HG03565 (cell line): ENCODE results near the gene RNF223.
"Not testable (repeated sequence)": the region's sequence is repeated elsewhere in the genome, so short reads cannot be mapped to it uniquely, and the experiment has no call there.

ENCODE experiments used
- ATAC-seq: cut with Tn5 transposase; IDR thresholded peaks from one replicate; pipeline ENCODE4 v1.9.1; 2021; ENCODE audit warnings: mild to moderate bottlenecking, moderate library complexity; ENCODE audit not compliant: unreplicated experiment

The RNF223 gene

GRCh38 chr1:1031659-1032235 is 42.4 kb downstream of the RNF223 start:
- no peak for ATAC-seq

- not testable (repeated sequence) for ATAC-seq
Measured at GRCh38 chr1:1030867-1031658, 43.0 kb downstream of the RNF223 start.

DNA sequence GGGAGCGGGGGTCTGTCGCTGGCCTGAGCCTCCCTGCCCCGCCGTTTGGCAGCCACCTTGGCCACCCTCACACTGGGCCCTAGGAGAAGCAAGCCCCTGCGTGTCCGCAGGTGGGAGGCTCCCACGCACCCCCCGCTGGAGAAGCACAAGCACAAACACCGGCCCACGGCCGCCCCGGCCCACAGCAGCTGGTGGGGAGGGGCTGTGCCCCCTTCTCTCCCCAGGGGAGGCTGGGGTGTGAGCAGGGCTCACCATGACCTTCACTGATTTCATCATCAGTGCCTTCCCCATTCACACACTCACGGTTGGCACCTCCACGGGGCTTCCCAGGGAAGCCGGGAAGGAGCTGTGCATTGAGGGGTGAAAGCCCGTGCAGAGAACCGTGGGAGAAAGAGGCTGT is 46.3 kb downstream of the RNF223 start:
- no peak for ATAC-seq

DNA sequence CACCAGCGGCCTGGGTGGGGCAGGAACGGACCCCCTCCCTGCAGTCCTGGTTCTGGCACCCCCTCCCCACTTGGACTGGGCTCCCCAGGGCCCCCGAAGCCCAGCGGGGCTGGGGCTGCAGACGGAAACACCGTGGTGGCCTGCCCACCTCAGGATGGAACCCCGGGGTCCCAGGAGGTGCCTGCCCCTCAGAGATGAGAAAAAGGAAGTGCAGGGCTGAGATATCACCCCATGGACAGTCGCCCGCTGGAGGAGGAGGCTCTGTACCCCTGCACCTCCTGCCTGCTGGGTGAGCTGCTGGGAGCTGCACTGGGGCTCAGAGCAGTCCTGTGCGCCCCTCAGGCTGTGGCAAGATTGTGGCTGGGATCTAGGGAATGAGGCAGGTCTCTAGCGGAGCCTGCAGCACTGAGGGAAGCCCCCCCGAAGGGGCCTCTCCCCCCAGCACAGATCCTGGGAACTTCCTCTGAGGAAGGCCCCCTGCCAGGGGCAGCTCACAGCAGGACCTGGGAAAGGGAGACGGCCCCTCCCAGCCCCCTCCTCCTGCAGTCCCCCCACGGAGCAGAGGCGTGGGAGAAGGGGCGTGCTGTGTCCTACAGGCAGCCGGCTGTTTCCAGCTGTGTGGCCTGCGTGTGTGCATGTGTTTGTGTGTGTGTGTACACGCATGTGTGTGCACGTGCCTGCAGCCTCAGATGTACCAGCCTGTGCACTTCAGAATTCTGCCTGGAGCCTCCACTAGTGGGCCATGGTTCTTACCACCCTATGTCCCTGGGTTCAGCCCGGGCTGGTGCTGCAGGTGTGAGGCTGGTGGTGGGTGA is 47.3 kb downstream of the RNF223 start:
- ATAC-seq, result no peak

DNA sequence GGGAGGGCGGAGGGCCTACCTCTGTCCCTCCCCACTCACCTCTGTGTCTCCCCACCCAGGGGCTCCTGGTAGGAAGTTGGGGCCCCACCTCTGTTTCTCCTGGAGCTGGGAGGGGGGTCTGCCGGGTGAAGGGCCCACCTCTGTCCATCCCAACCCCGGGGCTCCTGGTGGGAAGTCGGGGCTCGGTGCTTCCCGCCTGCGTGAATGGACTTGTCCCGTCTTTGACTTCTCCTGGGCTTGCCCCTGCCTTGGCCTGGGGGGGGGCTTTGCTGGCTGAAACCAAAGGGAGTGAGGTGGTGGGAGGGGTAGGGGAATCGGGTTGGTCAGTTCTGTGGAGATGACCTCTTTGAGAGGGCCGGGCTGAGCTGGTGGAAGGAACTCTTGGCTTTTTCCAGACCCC is 48.4 kb downstream of the RNF223 start:
- no peak for ATAC-seq

GRCh38 chr1:1024771-1025699 is 49.1 kb downstream of the RNF223 start:
- ATAC-seq, result no peak

DNA sequence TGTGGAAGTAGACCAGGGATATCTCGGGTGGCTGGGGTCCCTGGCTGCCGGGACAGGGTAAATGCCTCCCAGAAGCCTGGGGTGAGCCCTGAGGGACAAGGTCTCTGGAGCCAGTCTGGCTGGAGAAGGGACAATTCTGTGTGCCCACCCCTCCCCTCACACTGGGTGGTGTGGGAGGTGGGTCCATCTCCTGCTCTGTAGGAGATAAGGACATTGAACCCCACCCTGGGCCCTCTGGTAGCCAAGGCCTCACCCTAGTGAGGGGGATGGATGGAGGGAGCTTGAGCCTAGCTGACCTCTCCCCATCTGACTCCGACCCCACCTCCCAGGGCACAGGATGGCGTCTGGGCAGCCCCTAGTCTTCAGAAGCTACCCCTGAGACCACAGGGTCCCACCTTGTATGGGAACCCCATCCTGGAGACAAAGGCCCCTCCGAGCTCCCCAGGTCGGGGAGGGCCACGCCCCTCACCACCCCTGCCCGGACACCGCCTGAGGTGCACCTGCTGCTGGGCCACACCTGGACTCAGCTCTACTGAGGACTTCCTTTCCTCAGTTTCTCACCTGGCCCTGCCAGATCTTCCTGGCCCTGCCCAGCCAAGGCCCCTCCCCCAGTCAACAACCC is 49.8 kb downstream of the RNF223 start:
- no peak for ATAC-seq

DNA sequence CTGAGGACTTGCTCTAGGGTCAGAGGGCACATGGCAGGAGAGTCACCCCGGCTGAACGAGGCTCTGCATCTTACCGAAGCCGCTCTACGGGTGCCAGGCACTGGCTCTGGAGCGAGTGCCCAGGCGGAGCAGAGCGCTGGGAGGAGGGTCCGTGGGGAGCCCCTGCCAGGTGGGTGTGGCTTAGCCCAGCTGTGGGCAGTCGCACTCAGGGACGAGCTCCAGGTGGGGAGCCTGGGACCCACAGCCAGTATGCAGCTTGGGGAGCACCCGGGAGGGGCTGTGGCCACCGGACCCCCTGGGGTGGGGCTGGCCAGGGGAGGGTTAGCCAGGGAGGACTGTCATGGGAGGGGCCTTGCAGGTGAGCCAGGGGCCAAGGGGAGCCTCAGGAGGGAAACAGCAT is 50.4 kb downstream of the RNF223 start:
- ATAC-seq, result no peak

DNA sequence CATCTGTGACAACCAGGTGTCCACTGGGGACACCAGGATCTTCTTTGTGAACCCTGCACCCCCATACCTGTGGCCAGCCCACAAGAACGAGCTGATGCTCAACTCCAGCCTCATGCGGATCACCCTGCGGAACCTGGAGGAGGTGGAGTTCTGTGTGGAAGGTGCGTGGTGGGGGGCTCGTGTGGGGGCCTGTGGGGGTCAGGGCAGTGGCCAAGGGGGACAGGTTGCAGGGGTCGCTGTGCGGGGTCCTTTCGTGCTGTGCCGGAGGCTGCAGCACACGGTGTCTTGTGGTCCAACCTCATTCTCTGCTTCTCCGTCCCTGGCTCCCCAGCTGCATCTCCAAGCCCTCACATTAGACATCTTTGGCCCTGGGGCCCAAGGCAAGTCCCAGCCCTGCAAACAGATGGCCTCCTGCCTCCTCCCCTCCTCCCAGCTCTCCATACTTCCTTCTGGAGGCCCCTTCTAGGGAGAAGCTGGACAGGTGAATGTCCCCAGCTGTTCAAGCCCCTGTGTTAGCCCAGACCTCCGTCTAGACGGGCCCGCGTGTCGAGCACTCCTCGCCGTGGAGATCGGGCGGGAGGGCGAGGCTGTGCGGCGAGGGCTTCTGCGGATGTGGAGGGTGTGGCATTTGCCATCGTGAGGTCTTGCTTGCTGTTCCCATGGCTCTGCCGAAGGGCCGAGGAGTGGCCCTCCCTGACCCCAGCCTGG is 51.6 kb downstream of the RNF223 start:
- ATAC-seq, result no peak

DNA sequence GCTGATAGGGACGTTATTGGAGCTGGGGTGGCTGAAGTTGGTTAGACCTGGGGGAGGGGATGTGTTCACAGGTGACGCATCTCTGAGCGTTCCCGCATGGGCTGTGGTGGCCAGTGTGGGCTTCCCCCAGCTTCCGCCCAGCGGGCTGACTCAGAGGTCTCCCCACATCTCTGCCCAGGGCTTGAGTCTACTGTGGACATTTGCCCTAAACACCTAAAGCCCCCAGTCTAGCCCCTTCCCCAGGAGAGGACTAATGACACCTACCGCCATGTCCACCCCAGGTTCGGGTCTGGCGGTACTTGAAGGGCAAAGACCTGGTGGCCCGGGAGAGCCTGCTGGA is 52.2 kb downstream of the RNF223 start:
- no peak for ATAC-seq

- ATAC-seq, result no peak
Measured at GRCh38 chr1:1021010-1021919, 52.8 kb downstream of the RNF223 start.
